ENCODE data around the gene SAMM50.

The SAMM50 gene

GRCh38 chr22:43925433-43926348 is 29.6 kb upstream of the SAMM50 start:
- H3K4me3 ChIP-seq (ENCODE audit: control insufficient read depth, low read depth, low read length) = no peak overlapping the region
- DNase-seq (ENCODE audit: low read depth) = no peak
- no peak for TF ChIP-seq CTCF (conservative IDR thresholded peaks at IDR 0.05; ENCODE audit: control insufficient read depth, insufficient read depth, low read depth, low read length)

DNA sequence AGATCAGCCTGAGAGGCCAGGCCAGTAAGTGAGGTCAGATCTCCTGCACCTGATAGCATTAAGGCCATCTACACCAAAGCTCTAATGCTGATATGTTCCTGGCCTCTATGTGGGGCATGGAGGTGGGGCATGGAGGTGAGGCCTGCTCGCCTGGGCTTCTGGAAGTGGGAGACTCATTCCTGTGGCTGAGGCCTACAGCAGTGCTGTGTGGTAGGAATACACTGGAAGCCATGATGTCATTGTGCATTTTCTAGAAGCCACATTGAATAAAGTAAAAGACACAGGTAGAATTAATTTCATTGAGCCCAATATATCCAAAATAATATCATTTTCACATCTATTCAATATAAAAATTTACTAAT is 28.9 kb upstream of the SAMM50 start:
- no peak for TF ChIP-seq CTCF (conservative IDR thresholded peaks at IDR 0.05; ENCODE audit: control insufficient read depth, insufficient read depth, low read depth, low read length)
- H3K4me3 ChIP-seq (ENCODE audit: control insufficient read depth, low read depth, low read length) = no peak overlapping the region
- DNase-seq (ENCODE audit: low read depth) = no peak

DNA sequence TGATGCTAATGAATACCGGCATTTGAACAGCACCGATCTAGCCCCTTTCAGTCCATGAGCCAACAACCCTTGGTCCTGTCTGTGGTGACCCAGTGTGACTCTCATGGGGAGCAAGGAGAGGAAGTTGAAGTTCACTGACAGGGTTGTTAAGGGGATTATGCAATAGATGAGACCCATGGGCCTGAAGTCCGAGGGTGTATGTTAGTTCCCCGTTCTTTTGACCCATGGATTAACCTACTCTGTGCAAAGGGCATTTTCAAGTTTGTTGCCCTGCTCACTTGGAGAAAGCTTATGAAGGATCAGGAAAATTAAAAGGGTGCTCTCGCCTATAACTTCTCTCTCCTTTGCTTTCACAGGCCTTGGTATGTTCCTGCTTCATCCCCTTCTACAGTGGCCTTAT is 26.8 kb upstream of the SAMM50 start:
- DNase-seq (ENCODE audit: low read depth) = no peak
- H3K4me3 ChIP-seq (ENCODE audit: control insufficient read depth, low read depth, low read length) = no peak overlapping the region
- TF ChIP-seq CTCF (conservative IDR thresholded peaks at IDR 0.05; ENCODE audit: control insufficient read depth, insufficient read depth, low read depth, low read length) = no peak

GRCh38 chr22:43928908-43929307 is 26.3 kb upstream of the SAMM50 start:
- no peak for TF ChIP-seq CTCF (conservative IDR thresholded peaks at IDR 0.05; ENCODE audit: control insufficient read depth, insufficient read depth, low read depth, low read length)
- H3K4me3 ChIP-seq (ENCODE audit: control insufficient read depth, low read depth, low read length) = no peak overlapping the region
- DNase-seq (ENCODE audit: low read depth) = no peak

GRCh38 chr22:43931771-43932170 is 23.5 kb upstream of the SAMM50 start:
- DNase-seq (ENCODE audit: low read depth) = no peak
- no peak for TF ChIP-seq CTCF (conservative IDR thresholded peaks at IDR 0.05; ENCODE audit: control insufficient read depth, insufficient read depth, low read depth, low read length)

DNA sequence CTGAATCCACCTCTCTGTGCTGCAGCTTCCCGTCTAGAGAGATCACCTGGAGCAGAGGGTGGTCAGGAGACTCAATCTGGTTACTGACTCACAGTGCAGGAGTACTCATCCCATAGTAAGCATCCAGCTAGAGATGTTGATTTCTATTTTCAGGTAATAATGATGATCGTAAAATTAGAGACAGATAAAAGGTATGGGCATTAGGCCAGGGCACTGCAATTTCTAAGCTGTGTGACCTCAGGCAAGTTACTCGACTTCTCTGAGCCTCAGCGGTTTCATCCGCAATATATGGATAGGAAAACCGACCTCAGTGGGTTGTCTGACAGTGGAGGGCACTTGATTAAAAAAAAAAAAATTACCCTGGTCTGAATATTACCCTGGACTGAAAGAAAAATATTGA is 13.8 kb upstream of the SAMM50 start:
- H3K4me3 ChIP-seq (ENCODE audit: control insufficient read depth, low read depth, low read length) = no peak overlapping the region
- TF ChIP-seq CTCF (conservative IDR thresholded peaks at IDR 0.05; ENCODE audit: control insufficient read depth, insufficient read depth, low read depth, low read length) = no peak
- DNase-seq (ENCODE audit: low read depth) = no peak

More at GRCh38 chr22:43931771-43932170, 23.5 kb upstream of the SAMM50 start:
- no peak overlapping the region for H3K4me3 ChIP-seq (ENCODE audit: control insufficient read depth, low read depth, low read length)
